Limb (tissue), 2 donors: ENCODE data around the gene PRDM12.
"Not testable (repeated sequence)": the region's sequence is repeated elsewhere in the genome, so short reads cannot be mapped to it uniquely, and the experiment has no call there.

Experiments
- DNase-seq, 2 donors: peaks; one replicate each; pipeline ENCODE4 v3.0.0-alpha.2; 2016; ENCODE audit errors: extremely low spot score in 2 of 2

The PRDM12 gene

DNA sequence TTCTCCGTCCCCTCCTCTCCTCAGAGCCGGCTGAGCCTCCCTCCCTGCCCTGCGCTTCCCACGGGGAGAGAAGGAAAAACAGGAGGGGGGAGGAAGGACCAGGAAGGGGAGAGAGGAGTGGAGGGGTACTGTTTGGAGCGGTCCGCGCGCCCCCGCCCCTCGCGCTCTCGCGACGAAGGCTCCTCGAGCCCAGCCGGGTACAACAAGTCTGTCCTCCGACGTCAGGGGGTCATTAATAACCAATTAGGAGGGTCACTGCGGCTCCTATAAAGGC is 480 bp upstream of the PRDM12 start:
- DNase-seq: peak in 1 of 2 donors; percentile 67

DNA sequence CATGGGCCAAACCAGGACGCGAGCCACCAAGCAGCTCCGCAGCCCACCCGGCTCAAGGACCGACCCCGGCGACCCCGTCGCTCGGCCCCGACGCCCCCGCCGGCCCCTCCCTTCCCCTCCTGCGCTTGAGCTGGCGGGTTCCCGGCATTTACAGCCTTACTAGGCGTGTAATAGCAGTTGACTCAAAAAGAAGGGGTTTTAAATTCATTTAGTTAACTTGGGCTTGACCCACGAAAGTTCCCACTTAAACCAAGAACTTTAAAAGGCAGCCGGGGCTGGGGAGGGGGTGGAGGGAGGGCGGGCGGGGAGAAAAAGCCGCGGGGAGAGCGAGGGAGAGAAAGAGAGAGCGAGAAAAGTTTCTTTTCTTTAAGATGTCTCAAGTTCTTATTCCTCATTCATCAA is 636 bp downstream of the PRDM12 start:
- DNase-seq: no peak

DNA sequence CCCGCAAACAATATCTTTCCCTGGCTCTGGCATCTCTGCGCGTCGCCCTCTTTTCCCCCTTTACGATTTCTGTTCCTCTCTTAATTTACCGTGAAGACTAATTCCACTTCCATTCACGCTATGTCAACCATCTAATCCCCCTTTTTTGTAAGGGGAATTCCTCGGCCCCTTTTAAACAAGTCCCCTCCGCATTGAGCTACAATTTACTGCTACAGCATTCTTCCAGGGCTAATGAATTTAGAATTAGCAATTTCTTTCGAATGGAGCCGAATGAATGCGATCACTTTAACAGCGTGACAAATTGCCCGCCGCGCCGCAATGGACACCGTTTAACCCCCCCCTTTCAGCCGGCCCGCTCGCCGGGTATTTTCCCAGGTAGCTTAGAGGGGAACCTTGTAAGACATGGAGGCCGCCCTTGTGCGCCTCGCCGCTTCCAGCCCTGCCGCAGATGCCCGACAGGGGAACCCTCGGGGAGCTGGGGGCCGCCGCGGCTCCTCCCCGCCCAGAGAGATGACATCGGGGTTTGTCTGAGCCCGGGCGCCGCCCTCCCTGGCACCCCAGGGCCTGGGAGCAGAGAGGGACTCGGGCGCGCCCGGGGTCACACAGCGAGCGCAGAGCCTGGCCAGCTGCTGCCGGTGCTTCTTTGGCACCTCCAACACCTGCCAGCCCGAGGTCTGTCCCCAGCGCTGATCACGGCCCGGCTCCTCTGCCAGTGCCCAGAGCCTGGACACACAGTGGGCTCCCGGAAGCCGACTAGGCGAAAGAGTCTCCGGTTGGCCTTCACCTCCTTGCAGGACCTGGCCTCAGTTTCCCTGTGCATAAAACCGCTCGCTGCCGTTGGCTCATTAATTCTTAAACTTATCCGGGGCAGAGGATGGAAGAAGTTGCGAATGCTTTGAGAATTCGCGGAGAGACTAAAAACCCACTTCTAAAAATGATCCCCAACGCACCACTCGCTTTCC is 1.3 kb downstream of the PRDM12 start:
- no peak for DNase-seq

DNA sequence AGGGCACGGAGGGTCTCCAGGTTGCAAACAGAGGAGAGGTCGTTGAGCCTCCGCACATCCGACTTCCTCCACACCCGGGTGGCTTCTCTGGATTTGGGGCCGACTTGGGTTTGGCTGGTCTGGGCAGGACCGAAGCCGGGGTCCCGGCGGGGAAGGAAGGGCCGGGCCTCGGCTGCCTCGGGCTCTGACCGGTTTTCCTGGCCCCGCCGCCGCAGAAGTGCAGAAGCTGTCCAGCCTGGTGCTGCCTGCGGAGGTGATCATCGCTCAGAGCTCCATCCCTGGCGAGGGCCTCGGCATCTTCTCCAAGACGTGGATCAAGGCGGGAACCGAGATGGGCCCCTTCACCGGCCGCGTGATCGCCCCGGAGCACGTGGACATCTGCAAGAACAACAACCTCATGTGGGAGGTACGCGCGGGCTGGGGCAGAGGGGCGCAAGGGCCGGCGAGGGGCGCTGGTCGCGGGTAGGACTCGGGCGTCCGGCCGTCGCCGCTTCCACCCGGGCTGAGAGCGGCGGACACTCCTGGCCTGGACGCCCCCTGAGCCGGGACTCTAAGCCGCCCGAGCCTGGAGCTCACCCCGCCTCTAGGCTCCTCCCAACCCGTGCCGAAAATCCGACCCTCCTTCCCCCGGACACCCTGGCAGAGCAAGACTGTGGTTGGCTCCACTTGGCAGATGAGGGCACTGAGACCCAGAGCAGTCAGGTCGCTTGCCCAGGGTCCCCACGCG is 2.2 kb downstream of the PRDM12 start:
- no peak for DNase-seq

DNA sequence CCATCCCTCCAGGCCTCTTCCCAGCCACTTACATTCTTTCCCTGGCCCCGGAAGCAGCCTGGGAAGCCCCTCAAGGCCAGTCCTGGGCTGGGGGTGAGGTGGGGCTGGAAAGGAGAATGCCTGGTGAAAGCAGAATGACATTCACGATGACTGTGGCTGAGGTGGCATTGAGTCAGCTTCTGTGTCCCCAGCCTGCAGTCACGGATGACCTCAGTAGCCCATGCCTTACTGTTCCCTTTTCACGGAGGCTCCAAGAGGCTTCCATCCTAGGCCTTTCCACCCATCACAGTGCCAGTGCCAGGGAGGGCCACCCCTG is 2.7 kb downstream of the PRDM12 start:
- no peak for DNase-seq

DNA sequence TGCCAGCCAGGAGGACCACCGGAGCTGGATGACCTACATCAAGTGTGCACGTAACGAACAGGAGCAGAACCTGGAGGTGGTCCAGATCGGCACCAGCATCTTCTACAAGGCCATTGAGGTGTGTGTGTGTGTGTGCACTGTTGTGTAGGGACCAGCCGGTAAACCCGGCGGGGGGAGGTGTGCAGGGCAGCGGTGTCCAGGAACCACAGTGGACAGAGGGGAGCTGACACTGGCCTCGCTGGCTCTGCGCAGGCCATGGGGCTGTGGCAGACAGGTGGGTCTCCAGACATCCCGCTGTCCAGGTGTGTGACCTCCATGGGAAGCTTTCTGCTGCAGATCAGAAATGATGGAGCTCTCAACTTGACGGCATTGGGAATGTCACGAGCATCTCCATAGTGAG is 3.8 kb downstream of the PRDM12 start:
- no peak for DNase-seq

DNA sequence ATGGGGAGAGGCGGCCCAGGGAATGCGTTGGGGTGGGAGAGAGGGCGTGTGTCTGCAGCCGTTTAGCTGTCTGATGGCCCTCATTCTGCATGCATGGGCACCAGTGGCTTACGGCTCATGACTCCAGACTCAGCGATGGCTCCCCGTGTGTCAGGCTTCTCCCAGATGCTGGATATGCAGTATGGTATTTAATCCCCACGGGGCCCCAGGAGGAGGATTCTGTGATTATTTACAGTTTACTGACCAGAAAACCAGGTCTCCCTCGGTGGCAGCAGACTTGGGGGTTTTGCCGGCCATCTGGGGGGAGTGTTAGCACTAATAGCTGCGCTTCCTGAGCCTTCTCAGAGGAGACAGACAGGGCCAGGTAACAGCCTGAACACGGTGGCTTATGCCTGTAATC is 4.3 kb downstream of the PRDM12 start:
- DNase-seq: no peak

DNA sequence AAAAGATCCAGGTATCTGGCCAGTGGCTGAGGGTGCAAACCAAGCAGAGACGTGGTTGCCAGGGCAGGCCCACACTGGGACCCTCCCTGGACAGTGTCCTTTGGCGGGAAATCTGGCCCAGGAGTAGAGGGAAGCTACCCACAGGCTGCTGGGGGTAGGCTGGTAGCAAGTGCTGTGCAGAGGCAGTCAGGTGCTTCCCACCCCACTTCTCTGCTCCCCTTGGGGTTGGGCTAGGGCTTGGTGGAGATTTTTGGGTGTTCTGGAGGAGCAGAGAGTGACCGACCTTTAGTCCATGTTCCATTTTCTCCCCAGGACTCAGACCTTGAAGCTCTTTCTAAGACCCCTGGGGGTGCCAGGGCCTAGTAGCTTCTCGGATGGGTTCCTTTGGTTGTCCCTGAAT is 5.6 kb downstream of the PRDM12 start:
- no peak for DNase-seq

DNA sequence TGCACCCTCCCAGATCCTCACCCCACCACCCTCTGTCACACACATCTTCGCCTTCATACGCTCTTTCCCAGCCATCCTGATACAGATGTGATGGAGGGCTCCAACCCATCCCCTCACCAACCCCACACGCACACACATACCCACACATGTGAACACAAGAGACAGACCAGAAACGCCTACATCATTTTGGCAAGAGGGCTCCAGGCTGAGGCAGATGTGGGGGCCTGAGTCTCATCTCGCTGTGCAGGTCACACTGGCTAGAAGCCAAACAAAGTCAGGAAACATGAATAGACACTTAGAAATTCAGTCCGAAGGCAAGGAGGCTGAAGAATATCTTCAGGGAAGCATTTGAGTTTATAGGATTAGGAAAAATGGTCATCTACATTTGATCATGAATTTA is 6.2 kb downstream of the PRDM12 start:
- no peak for DNase-seq

DNA sequence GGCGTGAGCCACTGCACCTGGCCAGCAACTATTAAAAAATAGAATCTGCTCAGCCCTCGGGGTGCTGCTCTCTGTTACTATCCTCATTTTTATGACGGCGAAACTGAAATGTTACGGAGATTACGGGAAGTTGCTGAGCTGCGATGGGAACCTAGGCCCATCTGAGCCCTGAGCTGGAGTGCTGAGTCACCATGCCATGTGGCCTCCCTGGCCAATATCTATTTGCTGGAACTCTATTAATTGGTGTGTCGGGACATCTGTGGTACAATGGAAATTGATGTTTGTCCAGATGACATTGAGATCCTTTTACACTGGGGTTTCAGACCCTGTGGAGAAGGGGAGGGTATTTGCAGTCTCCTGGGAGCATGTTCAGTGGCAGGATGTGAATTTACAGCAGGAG is 8.1 kb downstream of the PRDM12 start:
- DNase-seq: no peak

DNA sequence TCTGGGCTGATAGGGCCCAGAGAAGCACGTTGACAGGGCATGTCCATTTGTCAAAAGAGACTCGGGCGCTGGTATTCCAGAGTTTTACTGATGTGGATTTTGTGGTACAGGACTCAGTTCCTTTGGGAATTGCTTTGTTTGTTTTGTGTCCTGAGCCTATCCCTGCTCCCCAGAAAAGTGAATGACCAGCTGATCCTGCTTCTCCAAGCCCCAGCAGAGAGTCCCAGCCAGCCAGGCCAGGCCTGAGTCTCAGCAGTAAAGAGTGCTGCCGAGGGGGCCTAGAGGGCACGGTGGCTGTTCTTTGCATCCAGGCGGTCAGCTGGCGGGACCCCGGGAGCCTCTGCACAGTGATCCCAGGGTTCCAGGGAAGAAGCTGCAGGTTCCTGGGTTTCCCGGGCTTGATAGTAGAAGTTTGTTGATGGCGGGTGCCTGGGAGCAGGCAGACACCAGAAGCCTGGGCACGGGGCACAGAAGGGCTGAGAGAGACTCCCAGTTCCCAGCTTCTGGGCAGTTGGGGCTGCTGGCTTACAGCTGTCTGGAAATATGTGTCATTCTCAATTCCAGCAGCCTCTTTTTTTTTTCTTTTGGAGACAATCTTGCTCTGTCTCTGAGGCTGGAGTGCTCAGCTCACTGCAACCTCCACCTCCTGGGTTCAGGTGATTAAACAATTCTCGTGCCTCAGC is 8.7 kb downstream of the PRDM12 start:
- DNase-seq: no peak

DNA sequence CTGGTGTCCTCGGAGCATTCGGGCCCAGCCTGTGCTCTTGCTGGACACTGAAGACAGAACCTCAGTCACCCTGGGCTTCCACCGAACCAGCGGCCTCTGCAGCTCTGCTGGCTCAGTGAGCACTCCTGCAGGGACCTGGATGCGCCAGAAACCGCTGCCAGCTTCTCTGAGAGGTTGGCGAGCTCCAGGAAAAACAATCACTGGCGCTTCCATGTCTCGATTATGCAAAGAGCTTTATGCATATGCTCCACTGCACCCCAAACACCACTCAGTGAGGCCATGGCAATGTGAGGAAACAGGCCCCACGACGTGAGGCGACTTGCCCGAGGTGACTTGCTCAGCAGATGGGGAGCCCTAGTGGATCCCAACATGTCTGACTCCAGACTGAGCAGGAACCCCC is 11.0 kb downstream of the PRDM12 start:
- no peak for DNase-seq

DNA sequence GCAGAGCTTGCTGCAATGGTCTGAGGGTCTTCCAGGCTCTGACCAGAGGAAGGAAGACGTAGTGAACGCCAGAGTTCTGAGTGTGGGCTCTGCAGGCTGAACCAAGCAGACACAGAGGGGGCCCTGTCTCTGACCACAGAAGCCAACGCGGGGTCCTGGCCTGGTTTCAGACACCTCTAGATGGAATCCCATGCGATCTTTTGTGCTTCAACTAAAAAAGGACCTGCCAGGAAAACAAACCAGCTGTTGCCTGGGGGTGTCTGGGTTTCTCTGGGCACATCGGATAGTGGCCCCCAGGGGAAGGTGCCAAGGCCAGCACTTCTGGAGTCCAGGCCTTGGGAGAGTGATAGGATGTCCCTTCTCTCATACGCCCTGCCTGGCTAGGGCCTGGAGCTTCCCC is 12.9 kb downstream of the PRDM12 start:
- DNase-seq: no peak

DNA sequence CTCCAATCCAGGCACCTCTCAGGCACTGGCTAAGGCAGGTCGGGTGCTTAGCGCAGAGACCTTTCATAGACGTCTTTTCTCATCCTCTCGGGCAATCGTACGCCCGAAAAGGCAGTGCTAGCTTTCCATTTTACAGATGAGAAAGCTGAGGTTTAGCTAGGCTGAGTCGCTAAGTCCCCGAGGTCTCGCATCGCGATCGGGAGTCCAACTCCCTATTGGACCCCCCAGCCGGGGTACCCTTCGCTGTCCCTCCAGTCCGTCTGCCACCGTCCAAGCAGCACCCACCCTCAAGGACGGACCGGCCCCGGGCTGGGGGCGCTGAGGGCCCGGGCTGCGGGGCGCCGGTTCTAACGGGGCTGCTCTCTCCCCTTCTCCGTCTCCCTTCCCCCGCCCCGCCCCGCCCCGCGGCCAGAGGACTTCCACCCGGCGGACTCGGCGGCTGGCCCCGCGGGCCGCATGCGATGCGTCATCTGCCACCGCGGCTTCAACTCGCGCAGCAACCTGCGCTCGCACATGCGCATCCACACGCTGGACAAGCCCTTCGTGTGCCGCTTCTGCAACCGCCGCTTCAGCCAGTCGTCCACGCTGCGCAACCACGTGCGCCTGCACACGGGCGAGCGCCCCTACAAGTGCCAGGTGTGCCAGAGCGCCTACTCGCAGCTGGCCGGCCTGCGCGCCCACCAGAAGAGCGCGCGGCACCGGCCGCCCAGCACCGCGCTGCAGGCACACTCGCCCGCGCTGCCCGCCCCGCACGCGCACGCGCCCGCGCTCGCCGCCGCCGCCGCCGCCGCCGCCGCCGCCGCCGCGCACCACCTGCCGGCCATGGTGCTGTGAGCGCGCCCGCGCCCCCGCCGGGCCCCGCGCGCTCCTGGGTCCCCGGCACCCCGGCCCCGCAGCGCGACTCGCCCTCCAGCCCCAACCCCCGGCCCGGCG is 16.7 kb downstream of the PRDM12 start:
- DNase-seq: peak; percentile 37 to 78

DNA sequence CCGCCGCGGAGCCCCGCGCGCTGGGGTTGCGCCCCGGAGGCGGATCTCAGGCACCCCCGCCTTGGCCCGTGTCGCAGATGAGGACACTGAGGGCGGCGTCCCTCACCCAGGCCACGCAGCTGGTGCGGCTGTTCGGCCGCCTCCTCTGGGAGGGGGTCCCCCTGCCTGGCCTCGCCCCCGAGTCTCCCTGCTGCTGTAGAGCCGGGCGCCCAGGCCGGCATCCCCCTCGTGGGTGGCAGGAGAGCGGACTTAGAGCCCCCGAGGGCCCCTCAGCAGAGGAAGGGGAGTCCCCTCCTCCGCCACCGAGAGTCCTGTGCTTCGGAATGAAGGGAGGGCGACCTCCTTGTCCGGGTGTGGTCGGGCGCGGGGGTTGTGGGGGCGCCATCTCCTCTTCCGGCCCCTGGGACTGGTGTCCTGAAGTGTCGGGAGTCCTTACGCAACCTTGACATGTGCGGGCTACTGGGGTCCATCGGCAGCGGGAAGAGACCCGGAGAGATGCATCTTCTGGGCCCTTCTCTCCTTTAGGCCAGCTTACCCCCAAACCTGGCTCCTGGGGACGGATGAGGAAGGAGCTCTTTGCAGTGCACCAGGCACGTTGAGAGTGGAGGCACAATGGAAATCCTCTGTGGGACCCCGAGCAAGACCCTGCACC is 17.5 kb downstream of the PRDM12 start:
- DNase-seq: no peak

DNA sequence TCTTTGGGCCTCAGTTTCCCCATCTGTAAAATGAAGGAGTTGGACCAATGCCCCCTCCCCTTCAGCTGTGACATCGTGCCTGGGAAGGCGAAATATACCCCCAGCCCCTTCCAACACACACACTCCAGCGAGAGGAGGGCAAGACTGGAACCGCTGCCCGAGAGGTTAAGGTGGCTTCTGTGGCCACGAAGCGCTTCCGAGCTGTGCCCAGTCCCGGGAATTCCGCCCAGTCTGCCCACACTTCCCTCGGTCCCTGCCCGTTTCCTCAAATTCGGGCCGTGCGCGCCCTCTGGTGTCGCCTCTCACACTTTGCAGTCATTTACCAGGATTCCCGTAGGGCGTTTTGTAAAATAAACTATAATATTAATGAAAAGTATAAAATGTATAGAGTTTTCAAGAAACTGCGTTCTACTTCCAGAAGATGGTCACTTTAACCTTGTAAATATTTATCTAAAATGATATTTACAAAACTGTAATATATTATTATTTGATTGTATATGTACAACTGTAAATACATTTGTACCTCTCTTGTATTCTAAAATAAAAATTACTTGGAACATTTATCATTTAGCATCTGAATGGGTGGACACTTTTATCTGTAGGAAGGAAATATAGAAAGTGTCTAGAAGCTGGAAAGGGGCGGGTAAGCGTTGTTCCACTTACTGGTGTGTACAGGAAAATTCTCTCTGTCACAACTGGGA is 18.2 kb downstream of the PRDM12 start:
- DNase-seq: peak; percentile 71 to 83

DNA sequence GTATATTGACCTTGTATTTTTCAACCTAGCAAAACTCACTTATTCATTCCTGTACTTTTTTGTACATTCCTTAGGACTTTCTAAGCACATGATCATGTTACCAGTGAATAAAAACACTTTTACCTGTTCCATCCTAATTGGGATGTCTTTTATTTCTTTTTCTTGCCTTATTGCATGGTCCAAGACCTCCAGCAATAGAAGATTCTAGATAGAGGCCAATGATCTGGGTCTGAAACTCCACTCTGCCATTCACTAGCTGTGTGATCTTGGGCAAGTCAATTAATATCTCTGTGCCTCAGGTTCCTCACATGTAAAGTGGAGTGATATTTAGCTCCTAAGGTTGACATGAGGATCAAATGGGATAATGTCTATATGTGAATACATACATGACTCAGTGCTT is 20.7 kb downstream of the PRDM12 start:
- no peak for DNase-seq

DNA sequence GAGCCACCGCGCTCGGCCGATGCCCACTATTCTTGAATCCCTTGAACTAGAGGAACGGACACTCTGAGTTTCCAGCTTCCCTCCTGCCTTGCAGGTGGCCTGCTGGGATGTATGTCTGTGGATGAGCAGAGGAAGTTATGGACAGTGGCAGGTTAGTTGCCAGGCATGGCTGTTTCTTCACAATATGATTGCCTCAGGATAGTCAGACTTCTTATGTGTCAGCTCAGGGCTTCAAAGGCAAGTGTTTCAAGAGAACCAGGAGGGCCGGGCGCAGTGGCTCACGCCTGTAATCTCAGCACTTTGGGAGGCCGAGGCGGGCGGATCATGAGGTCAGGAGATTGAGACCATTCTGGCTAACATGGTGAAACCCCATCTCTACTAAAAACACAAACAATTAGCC is 21.6 kb downstream of the PRDM12 start:
- not testable (repeated sequence) for DNase-seq

DNA sequence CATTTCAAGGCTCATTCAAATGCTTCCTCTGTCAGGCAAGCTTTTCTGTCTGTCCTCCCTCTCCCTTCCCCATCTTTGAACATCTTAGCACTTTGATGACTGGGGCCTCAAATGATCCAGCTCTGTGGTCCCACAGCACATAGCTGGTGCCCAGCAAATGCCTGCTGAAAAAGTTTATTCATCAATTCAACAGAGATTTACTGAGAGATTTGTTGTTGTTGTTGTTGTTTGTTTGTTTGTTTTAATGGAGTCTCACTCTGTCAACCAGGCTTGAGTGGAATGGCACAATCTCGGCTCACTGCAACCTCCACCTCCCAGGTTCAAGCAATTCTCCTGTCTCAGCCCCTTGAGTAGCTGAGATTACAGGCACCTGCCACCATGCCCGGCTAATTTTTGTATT is 23.2 kb downstream of the PRDM12 start:
- no peak for DNase-seq

DNA sequence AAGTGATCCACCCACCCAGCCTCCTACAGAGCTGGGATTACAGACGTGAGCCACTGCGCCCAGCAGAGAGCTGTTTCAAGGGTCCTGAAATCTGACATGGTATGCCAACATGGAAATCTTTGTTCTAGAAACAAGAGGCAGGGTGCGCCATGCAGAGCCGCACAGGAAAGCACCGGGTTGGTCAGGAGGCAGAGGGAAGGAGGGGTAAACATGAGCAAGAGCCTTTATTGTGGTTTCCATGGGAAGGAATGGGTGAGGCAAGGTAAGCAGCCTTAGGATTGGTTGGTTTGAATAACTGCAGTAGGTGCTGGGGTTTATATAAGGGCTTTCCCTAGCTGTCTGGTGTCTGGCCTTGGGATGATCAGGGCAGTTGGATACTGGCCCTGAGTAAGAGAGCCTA is 23.7 kb downstream of the PRDM12 start:
- DNase-seq: no peak

DNA sequence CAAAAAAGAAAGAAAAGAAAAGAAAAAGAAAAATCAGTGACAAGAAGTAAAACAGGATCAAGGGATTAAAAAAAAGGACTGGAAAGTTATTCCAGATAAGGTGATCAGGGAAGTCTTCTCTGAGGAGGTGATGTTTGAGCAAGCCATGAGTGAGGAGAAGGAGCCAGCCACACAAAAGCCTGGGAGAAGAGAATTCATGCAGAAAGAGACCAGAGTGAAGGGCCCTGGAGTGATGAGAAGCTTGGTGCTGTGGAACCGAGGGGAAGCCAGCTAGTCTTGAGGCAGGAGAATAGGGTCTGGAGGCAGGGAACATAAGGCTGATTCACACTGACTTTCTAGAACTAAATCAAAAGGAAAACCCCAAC is 25.2 kb downstream of the PRDM12 start:
- DNase-seq: no peak
